ENCODE results near the gene SCMH1. TPM values are rescaled to one million over a fixed set of nuclear protein-coding genes. Genes with fewer than 3 reads are reported as not detected.

The SCMH1 gene
- total RNA-seq = 42.8 and 52.3 TPM in 2 replicates
- 48.1 and 55.9 TPM in 2 replicates for polyA plus RNA-seq

DNA sequence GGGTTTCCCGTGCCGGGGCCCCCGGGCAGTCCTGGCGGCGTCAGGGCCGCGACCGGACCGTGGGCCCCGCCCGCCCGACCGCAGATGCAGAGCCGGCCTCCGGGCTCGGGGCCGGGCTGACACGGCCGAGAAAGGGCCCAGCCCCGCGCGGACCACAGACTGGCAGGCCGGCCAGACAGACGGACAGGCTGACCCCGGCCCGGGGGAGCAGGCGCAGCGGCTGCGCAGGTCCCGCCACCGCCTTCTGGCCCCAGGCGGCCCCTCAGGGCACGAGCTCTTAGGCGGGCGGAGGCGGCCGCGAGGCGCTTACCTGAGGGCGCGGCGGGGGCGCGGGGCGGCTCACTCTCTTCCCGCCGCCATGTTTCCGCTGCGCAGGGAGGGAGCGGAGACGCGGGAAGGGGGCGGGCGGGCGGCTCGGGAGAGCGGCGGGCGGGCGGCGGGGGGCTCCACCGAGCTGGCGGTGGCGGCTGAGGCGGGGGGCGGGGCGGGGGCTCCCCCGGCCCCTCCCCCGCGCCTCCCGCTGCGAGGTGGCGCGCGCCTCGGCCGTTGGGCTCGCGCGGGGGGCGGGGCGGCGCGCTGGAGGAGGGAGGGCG, at the start of gene SCMH1:
SCMH1 (minus strand) TSS at position 558 of the 593 bp plus-strand sequence. CDS start 56,173 bp downstream, outside the sequence.
- Histone ChIP-seq H3K9me2 (replicated peaks; ENCODE audit: insufficient read depth) (no peaks in the 10 kb centered on the region), H3K4me2 (peak within 1 kb of the TSS; percentile 89), H3K9me3 (ENCODE audit: low read depth) (no peaks in the 10 kb centered on the region), H3K27ac (peak within 1 kb of the TSS; percentile 99), H3K36me3 (replicated peaks; ENCODE audit: insufficient read depth, low read depth) (no peaks in the 10 kb centered on the region), H3K4me1 (ENCODE audit: insufficient read depth) (peaks cover 64% of the 10 kb centered on the region), H2AFZ (peak within 1 kb of the TSS; percentile 78), H4K20me1 (ENCODE audit: insufficient read depth, poor library complexity, severe bottlenecking) (peaks cover 14% of the 10 kb centered on the region), H3K27me3 (no peaks in the 10 kb centered on the region), H3K4me3 (peak within 1 kb of the TSS; percentile 81), H3K79me2 (peaks cover 41% of the 10 kb centered on the region)
- peak; percentile 84 for DNase-seq (ENCODE audit: low spot score)
- WGBS (ENCODE audit: low lambda C conversion rate, missing lambda C conversion rate) = under 1% methylated on average over 33 of the region's 85 CpGs
- TF ChIP-seq, protein P1, sequence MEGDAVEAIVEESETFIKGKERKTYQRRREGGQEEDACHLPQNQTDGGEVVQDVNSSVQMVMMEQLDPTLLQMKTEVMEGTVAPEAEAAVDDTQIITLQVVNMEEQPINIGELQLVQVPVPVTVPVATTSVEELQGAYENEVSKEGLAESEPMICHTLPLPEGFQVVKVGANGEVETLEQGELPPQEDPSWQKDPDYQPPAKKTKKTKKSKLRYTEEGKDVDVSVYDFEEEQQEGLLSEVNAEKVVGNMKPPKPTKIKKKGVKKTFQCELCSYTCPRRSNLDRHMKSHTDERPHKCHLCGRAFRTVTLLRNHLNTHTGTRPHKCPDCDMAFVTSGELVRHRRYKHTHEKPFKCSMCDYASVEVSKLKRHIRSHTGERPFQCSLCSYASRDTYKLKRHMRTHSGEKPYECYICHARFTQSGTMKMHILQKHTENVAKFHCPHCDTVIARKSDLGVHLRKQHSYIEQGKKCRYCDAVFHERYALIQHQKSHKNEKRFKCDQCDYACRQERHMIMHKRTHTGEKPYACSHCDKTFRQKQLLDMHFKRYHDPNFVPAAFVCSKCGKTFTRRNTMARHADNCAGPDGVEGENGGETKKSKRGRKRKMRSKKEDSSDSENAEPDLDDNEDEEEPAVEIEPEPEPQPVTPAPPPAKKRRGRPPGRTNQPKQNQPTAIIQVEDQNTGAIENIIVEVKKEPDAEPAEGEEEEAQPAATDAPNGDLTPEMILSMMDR (IDR thresholded peaks at IDR 0.05; ENCODE audit: poor library complexity) = no peak
- TF ChIP-seq EZH2 (IDR thresholded peaks at IDR 0.05; ENCODE audit: borderline replicate concordance) (no peak), EZH2phosphoT487 (IDR thresholded peaks at IDR 0.05; ENCODE audit: low read depth, severe bottlenecking, unreplicated experiment) (no peak)

DNA sequence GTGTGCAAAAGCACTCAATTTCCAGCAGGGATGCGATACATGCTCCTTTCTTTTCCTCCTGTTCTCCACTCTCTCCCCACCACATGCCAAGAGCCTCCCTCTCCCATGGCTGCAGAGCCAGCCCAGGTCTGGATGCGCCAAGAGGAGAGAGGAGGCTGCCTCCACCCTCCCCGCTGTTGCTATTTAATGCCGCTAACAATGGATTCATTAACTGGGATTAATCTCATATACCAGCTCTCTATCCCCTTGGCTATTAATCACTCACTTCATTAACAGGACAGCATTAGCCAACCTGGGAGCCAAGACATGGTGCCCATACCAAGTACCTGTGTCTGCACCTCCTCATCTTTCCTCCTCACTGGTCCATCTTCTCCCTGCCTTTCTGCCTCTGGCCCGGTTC, 49.1 kb upstream of the SCMH1 start:
- Histone ChIP-seq H4K20me1 (ENCODE audit: insufficient read depth, poor library complexity, severe bottlenecking) (no peaks in the 10 kb centered on the region), H3K36me3 (replicated peaks; ENCODE audit: insufficient read depth, low read depth) (no peaks in the 10 kb centered on the region), H3K79me2 (no peaks in the 10 kb centered on the region), H3K9me3 (ENCODE audit: low read depth) (no peaks in the 10 kb centered on the region), H3K27ac (no peak overlapping the region), H3K4me1 (ENCODE audit: insufficient read depth) (no peaks in the 10 kb centered on the region), H2AFZ (no peak overlapping the region), H3K4me3 (no peak overlapping the region), H3K4me2 (no peak overlapping the region), H3K27me3 (peaks cover 29% of the 10 kb centered on the region), H3K9me2 (replicated peaks; ENCODE audit: insufficient read depth) (no peaks in the 10 kb centered on the region)
- TF ChIP-seq, protein P1 (IDR thresholded peaks at IDR 0.05; ENCODE audit: poor library complexity) = no peak
- no peak for TF ChIP-seq EZH2 (IDR thresholded peaks at IDR 0.05; ENCODE audit: borderline replicate concordance)
- no peak for TF ChIP-seq EZH2phosphoT487 (IDR thresholded peaks at IDR 0.05; ENCODE audit: low read depth, severe bottlenecking, unreplicated experiment)
- WGBS (ENCODE audit: low lambda C conversion rate, missing lambda C conversion rate) = 80% methylated on average over 5 of the region's 5 CpGs
- DNase-seq (ENCODE audit: low spot score) = no peak

DNA sequence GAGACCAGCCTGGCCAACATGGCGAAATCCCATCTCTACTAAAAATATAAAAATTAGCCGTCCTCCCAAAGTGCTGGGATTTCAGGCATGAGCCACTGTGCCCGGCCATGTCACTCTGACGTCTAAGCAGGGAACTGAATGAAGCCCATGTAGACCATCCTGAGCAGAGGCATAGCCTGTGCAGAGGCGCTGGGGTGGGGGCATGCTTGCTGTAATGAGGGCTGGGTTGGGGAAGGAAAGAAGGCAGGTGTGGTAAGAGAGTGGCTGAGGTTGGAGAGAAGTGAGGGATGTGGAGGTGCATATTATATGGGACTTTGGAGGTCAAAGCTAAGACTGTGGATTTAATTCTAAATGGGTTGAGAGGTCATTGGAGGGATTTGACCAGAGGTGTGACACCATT, 47.1 kb upstream of the SCMH1 start:
- no peak for DNase-seq (ENCODE audit: low spot score)
- H3K27me3 ChIP-seq = peaks cover 29% of the 10 kb centered on the region
- TF ChIP-seq, protein P1 (IDR thresholded peaks at IDR 0.05; ENCODE audit: poor library complexity) = no peak
- TF ChIP-seq EZH2 (IDR thresholded peaks at IDR 0.05; ENCODE audit: borderline replicate concordance) (no peak), EZH2phosphoT487 (IDR thresholded peaks at IDR 0.05; ENCODE audit: low read depth, severe bottlenecking, unreplicated experiment) (no peak)

More for the DNA sequence above, 47.1 kb upstream of the SCMH1 start:
- Histone ChIP-seq H3K4me3 (no peak overlapping the region), H2AFZ (no peak overlapping the region), H3K79me2 (no peaks in the 10 kb centered on the region), H3K36me3 (replicated peaks; ENCODE audit: insufficient read depth, low read depth) (no peaks in the 10 kb centered on the region), H3K27ac (no peak overlapping the region), H3K4me2 (no peak overlapping the region), H3K9me2 (replicated peaks; ENCODE audit: insufficient read depth) (no peaks in the 10 kb centered on the region), H3K9me3 (ENCODE audit: low read depth) (no peaks in the 10 kb centered on the region), H3K4me1 (ENCODE audit: insufficient read depth) (no peaks in the 10 kb centered on the region), H4K20me1 (ENCODE audit: insufficient read depth, poor library complexity, severe bottlenecking) (no peaks in the 10 kb centered on the region)
- 87% methylated on average over 5 of the region's 5 CpGs for WGBS (ENCODE audit: low lambda C conversion rate, missing lambda C conversion rate)

All from hepatocyte (in vitro differentiated cells).